ENCODE measurements around the gene ESPN. TPM values are rescaled to one million over a fixed set of nuclear protein-coding genes. Genes with fewer than 3 reads are reported as not detected.

ESPN gene
- total and polyA plus RNA-seq, 12 donors: 0.16 to 10.8 (median 6.1) TPM

DNA sequence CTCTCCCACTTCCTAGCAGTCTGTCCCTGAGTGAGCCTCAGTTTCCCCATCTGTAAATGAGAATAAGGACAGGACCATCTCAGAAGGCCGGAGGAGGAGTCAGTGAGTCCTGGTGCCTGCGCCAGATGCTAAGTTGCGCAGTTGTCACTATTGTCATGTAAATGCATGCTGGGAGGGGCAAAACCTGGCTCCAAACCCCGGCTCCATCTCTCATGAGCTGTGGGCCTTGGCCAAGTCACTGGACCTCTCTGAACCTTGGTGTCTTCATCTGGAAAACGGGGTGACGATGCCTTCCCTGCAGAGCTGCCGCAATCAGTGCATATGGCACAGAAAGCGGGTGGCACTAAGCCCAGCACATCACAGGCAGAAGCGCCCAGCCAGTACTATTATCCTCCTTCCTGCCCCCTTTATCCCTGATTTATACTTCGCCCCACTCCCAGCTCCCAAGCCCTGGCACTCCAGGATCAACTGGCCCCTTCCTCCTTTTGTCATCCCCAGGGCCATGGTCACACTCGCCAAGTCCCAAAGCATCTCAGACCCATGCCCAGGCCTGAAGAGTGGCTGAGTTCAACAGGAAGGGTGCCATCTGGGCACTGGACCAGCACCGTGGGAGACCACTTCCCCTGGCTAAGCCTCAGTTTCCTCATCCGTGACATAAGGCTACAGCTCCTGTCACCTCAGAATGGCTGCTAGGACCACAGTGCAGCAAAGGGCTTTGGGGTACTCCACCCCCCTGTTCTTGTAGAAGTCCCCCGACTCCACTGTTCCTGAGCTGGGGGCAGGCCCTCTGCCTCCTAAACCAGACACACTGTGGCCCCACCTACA, 71.2 kb downstream of the ESPN start:
- Histone ChIP-seq H3K27ac (peak overlapping the region in 3 of 5 donors; percentile 46 to 78 (median 78)), H3K4me3 (no peak overlapping the region), H3K36me3 (replicated peaks in 1 of 2) (no peaks in the 10 kb centered on the region), H3K27me3 (no peaks in the 10 kb centered on the region), H3K9me3 (replicated peaks in 1 of 3) (no peaks in the 10 kb centered on the region), H3K4me1 (replicated peaks in 1 of 2) (peaks cover 25 to 57% of the 10 kb centered on the region in 2 donors)
- no peak for DNase-seq
- intact Hi-C loops (cut with DNase I): no loop called here
- TF ChIP-seq POLR2A (IDR thresholded peaks at IDR 0.05): no peak
- TF ChIP-seq, protein P1, sequence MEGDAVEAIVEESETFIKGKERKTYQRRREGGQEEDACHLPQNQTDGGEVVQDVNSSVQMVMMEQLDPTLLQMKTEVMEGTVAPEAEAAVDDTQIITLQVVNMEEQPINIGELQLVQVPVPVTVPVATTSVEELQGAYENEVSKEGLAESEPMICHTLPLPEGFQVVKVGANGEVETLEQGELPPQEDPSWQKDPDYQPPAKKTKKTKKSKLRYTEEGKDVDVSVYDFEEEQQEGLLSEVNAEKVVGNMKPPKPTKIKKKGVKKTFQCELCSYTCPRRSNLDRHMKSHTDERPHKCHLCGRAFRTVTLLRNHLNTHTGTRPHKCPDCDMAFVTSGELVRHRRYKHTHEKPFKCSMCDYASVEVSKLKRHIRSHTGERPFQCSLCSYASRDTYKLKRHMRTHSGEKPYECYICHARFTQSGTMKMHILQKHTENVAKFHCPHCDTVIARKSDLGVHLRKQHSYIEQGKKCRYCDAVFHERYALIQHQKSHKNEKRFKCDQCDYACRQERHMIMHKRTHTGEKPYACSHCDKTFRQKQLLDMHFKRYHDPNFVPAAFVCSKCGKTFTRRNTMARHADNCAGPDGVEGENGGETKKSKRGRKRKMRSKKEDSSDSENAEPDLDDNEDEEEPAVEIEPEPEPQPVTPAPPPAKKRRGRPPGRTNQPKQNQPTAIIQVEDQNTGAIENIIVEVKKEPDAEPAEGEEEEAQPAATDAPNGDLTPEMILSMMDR (IDR thresholded peaks at IDR 0.05): no peak
- 84 to 87% (median 86%) methylated on average over 12 to 14 of the region's 14 CpGs for WGBS, 4 donors

DNA sequence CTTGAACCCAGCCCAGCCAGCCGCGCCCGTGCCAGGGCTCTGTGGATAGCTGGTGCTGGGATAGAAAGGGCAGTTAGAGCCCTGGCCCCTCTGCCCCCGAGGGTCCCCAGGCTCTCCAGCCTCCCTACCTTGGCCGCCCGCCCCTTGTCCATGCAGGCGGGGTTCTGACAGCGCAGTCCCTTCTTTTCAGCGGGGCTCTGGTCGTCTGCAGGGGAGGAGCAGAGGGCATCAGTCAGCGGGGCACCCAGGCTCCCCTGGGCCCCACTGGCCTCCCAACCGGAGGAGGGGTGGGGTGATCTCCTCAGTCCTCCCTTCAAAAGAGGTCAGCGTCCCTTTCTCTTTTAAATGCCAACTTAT, 71.8 kb downstream of the ESPN start:
- intact Hi-C loops (cut with DNase I): no loop called here
- no peak for DNase-seq
- TF ChIP-seq POLR2A (IDR thresholded peaks at IDR 0.05): no peak
- TF ChIP-seq, protein P1 (IDR thresholded peaks at IDR 0.05): no peak

DNA sequence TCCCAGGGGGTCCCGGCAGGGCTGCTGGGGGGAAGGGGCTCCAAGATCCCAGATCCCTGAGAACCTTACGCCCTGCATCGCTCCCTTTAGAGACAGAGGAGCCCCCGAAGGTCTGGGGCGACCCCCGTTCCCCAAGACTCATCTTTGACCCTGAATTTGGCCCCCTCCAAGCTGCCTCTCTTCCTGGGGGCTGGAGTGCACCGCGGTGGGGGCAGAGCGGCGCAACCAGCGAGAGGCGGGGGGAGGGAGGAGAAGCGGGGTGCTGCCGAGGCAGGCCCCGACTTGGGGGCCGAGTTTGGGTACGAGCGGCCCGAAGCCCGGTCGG, 72.3 kb downstream of the ESPN start:
- intact Hi-C loops (cut with DNase I): no loop called here
- DNase-seq: no peak
- peak overlapping the region in 4 of 5 donors; percentile 46 to 78 (median 73) for H3K27ac ChIP-seq
- no peaks in the 10 kb centered on the region for H3K36me3 ChIP-seq (replicated peaks in 1 of 2)
- peak overlapping the region in 2 of 4 donors; percentile 59 to 89 for H3K4me3 ChIP-seq
- no peaks in the 10 kb centered on the region for H3K27me3 ChIP-seq
- H3K4me1 ChIP-seq (replicated peaks in 1 of 2): peaks cover 25 to 57% of the 10 kb centered on the region in 2 donors
- H3K9me3 ChIP-seq (replicated peaks in 1 of 3): no peaks in the 10 kb centered on the region
- 1 to 4% (median 2%) methylated on average over 4 to 21 of the region's 21 CpGs; no CpG with 5 or more reads in 1 of the 4 donors for WGBS, 4 donors
- TF ChIP-seq, protein P1 (IDR thresholded peaks at IDR 0.05): no peak
- TF ChIP-seq POLR2A (IDR thresholded peaks at IDR 0.05): no peak

More for the DNA sequence above, 71.8 kb downstream of the ESPN start:
- Histone ChIP-seq H3K27me3 (no peaks in the 10 kb centered on the region), H3K27ac (peak overlapping the region in 4 of 5 donors; percentile 46 to 78 (median 73)), H3K36me3 (replicated peaks in 1 of 2) (no peaks in the 10 kb centered on the region), H3K4me3 (peak overlapping the region in 2 of 4 donors; percentile 59 to 89), H3K9me3 (replicated peaks in 1 of 3) (no peaks in the 10 kb centered on the region), H3K4me1 (replicated peaks in 1 of 2) (peaks cover 24 to 57% of the 10 kb centered on the region in 2 donors)
- 18 to 39% (median 33%) methylated on average over 3 to 13 of the region's 13 CpGs for WGBS, 4 donors

DNA sequence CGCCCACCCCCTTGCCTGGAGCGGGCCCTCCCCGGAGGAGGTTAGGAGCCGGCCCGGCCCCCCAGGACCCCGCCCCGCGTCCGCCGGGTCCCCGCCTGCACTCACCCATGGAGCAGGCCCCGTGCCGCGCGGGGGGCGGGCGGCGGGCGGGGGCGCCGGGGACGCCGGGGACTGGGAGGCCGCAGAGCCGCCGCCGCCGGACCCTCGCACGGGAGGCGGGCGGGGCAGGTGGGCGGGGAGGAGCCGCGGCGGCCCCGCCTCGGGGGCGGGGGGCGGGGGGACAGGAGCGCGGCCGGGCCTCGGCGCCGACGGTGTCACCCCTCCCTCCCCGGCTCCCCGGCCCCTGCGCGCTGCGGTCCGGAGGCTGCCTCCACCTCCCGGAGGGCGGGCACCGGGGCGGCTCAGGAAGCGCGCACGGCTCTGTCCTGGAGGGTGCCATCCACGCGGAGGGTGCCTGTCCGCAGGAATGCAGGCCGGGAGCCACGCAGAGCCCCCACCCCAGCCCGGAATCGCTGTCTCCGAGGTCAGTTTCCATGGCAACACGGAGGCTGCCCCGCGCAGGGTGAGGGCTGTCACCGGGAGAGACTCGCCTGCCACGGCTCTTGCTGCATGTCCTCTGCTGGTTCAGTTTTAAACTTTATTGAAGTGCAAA, 72.8 kb downstream of the ESPN start:
- Histone ChIP-seq H3K27me3 (no peaks in the 10 kb centered on the region), H3K9me3 (replicated peaks in 1 of 3) (no peaks in the 10 kb centered on the region), H3K4me1 (replicated peaks in 1 of 2) (peaks cover 30 to 57% of the 10 kb centered on the region in 2 donors), H3K27ac (peak overlapping the region in 4 of 5 donors; percentile 46 to 78 (median 73)), H3K36me3 (replicated peaks in 1 of 2) (no peaks in the 10 kb centered on the region), H3K4me3 (peak overlapping the region in 3 of 4 donors; percentile 56 to 89 (median 59))
- TF ChIP-seq, protein P1 (IDR thresholded peaks at IDR 0.05): no peak
- no peak for TF ChIP-seq POLR2A (IDR thresholded peaks at IDR 0.05)
- intact Hi-C loops (cut with DNase I): no loop called here
- peak; percentile 73 to 83 (median 76) for DNase-seq
- WGBS, 4 donors: 0 to 1% (median 0%) methylated on average over 7 to 73 of the region's 74 CpGs

Measured in adrenal gland (tissue), 12 donors.